GM23338 (cell line): Measurements from ENCODE around the gene COL16A1. TPM values are rescaled to one million over a fixed set of nuclear protein-coding genes. Genes with fewer than 3 reads are reported as not detected.

ENCODE experiments used
- ATAC-seq: fragments of 200-7000 bp; cut with Tn5 transposase; 3 replicates; pipeline ENCODE4 v1.9.1; 2020
- DNase-seq: peaks from one replicate; pipeline ENCODE4 v3.0.0-alpha.2; 2015; ENCODE audit warnings: low spot score
- H2AFZ ChIP-seq: fragments of 200-600 bp; sonication (generic); 2 replicates; pipeline ENCODE4 v1.8.0; 2016; ENCODE audit warnings: antibody characterized with exemption, mild to moderate bottlenecking, moderate library complexity
- H3F3A ChIP-seq: fragments of 200-600 bp; sonication (generic); replicated peaks from 2 replicates; pipeline ENCODE4 v1.8.0; 2017; ENCODE audit warnings: antibody characterized with exemption, mixed run types, low read depth
- H3K27ac ChIP-seq: fragments of 200-600 bp; sonication (generic); 2 replicates; pipeline ENCODE4 v1.6.1; 2016; ENCODE audit warnings: low read depth
- H3K27me3 ChIP-seq: fragments of 200-600 bp; sonication (generic); 2 replicates; pipeline ENCODE4 v1.8.0; 2016; ENCODE audit warnings: mild to moderate bottlenecking, mixed run types, moderate library complexity; ENCODE audit not compliant: insufficient read depth
- H3K36me3 ChIP-seq: fragments of 200-600 bp; sonication (generic); 2 replicates; pipeline ENCODE4 v1.8.0; 2016; ENCODE audit warnings: mild to moderate bottlenecking; ENCODE audit not compliant: insufficient read depth
- H3K4me1 ChIP-seq: fragments of 200-600 bp; sonication (generic); 2 replicates; pipeline ENCODE4 v1.8.0; 2016; ENCODE audit warnings: mild to moderate bottlenecking, moderate library complexity; ENCODE audit not compliant: insufficient read depth
- H3K4me2 ChIP-seq: fragments of 200-600 bp; sonication (generic); 2 replicates; pipeline ENCODE4 v1.7.1; 2017; ENCODE audit warnings: mixed run types
- H3K4me3 ChIP-seq: fragments of 200-600 bp; sonication (generic); 2 replicates; pipeline ENCODE4 v1.6.1; 2016; ENCODE audit warnings: mixed run types
- H3K79me2 ChIP-seq: fragments of 200-600 bp; sonication (generic); replicated peaks from 2 replicates; pipeline ENCODE4 v1.8.0; 2017; ENCODE audit warnings: mild to moderate bottlenecking; ENCODE audit not compliant: insufficient read depth
- H3K9me2 ChIP-seq: fragments of 200-600 bp; sonication (generic); 2 replicates; pipeline ENCODE4 v1.8.0; 2017; ENCODE audit not compliant: insufficient read depth
- H4K20me1 ChIP-seq: fragments of 200-600 bp; sonication (generic); replicated peaks from 2 replicates; pipeline ENCODE4 v1.8.0; 2017; ENCODE audit warnings: mild to moderate bottlenecking; ENCODE audit not compliant: insufficient read depth
- H3K27ac Mint-ChIP-seq: 2 replicates; pipeline ENCODE4 v1.8.0; 2020; ENCODE audit warnings: inconsistent platforms, mild to moderate bottlenecking, moderate library complexity, mixed read lengths
- H3K27me3 Mint-ChIP-seq: 3 replicates; pipeline ENCODE4 v1.8.0; 2022; ENCODE audit warnings: low read depth, mild to moderate bottlenecking, moderate library complexity, mixed read lengths, inconsistent platforms; ENCODE audit not compliant: insufficient read depth, poor library complexity
- H3K36me3 Mint-ChIP-seq: 3 replicates; pipeline ENCODE4 v1.8.0; 2021; ENCODE audit warnings: low read depth, mild to moderate bottlenecking, inconsistent platforms, moderate library complexity, mixed read lengths
- H3K4me1 Mint-ChIP-seq: 3 replicates; pipeline ENCODE4 v1.8.0; 2020; ENCODE audit warnings: mild to moderate bottlenecking, inconsistent platforms, mixed read lengths
- H3K4me3 Mint-ChIP-seq: 3 replicates; pipeline ENCODE4 v1.8.0; 2021; ENCODE audit warnings: moderate library complexity, mild to moderate bottlenecking, inconsistent platforms, mixed read lengths
- H3K9me3 Mint-ChIP-seq: 3 replicates; pipeline ENCODE4 v1.8.0; 2020; ENCODE audit warnings: moderate library complexity, mild to moderate bottlenecking, inconsistent platforms, mixed read lengths
- CREB1 ChIP-seq: fragments of 250-450 bp; sonication (Bioruptor Pico); IDR thresholded peaks from 2 replicates; pipeline ENCODE4 v1.5.0; 2020; ENCODE audit warnings: low read depth, mild to moderate bottlenecking, moderate library complexity
- EZH2 ChIP-seq: fragments of 200-600 bp; sonication (generic); IDR thresholded peaks from one replicate; pipeline ENCODE4 v1.8.0; 2017; ENCODE audit warnings: antibody characterized with exemption, mild to moderate bottlenecking, low read depth; ENCODE audit not compliant: unreplicated experiment
- EZH2phosphoT487 ChIP-seq: fragments of 200-600 bp; sonication (generic); IDR thresholded peaks from one replicate; pipeline ENCODE4 v1.8.1; 2018; ENCODE audit warnings: antibody characterized with exemption; ENCODE audit not compliant: unreplicated experiment
- JUNB ChIP-seq: IDR thresholded peaks from one replicate; pipeline ENCODE4 v1.6.1; 2016; ENCODE audit warnings: antibody characterized with exemption; ENCODE audit not compliant: unreplicated experiment
- NANOG ChIP-seq: IDR thresholded peaks from 2 replicates; pipeline ENCODE4 v1.6.1; 2016; ENCODE audit warnings: antibody characterized with exemption, borderline replicate concordance
- POLR2AphosphoS5 ChIP-seq: IDR thresholded peaks from 2 replicates; pipeline ENCODE4 v1.6.1; 2016; ENCODE audit warnings: antibody characterized with exemption, low read depth
- STAT1 ChIP-seq: IDR thresholded peaks from one replicate; pipeline ENCODE4 v1.6.1; 2016; ENCODE audit warnings: antibody characterized with exemption; ENCODE audit not compliant: unreplicated experiment
- polyA plus RNA-seq: library from polyadenylated mRNA; unstranded; fragments of >200 nt; fragmentation: Nextera tagmentation; extraction: Ambion mirVana; gene quantifications from 2 replicates; pipeline ENCODE4 v1.2.1, GENCODE V29; 2016
- total RNA-seq: library from RNA; depleted of rRNA; stranded (reverse); fragments of >200 nt; shearing (Covaris generic); gene quantifications from 2 replicates; pipeline ENCODE4 v1.2.3, GENCODE V29; 2014
- TF ChIP-seq, protein P1 (sequence below): IDR thresholded peaks from 2 replicates; pipeline ENCODE4 v1.6.1; 2016; ENCODE audit warnings: antibody characterized with exemption
- TF ChIP-seq, protein P2 (sequence below), 2 experiments: fragments of 200-600 bp in 1 of 2; sonication (generic) in 1 of 2; conservative IDR thresholded peaks; 2 replicates each; pipeline versions ENCODE4 v1.5.1 to v1.6.1; 2016 to 2017; ENCODE audit warnings: antibody characterized with exemption in 2 of 2, low read depth in 2 of 2, mild to moderate bottlenecking in 2 of 2, moderate library complexity in 1 of 2
- TF ChIP-seq, protein P3 (sequence below): IDR thresholded peaks from one replicate; pipeline ENCODE4 v1.6.1; 2018; ENCODE audit warnings: antibody characterized with exemption; ENCODE audit not compliant: unreplicated experiment

COL16A1 gene
- total and polyA plus RNA-seq, 2 experiments from 2014 or later, result 4.2 to 13.2 TPM

DNA sequence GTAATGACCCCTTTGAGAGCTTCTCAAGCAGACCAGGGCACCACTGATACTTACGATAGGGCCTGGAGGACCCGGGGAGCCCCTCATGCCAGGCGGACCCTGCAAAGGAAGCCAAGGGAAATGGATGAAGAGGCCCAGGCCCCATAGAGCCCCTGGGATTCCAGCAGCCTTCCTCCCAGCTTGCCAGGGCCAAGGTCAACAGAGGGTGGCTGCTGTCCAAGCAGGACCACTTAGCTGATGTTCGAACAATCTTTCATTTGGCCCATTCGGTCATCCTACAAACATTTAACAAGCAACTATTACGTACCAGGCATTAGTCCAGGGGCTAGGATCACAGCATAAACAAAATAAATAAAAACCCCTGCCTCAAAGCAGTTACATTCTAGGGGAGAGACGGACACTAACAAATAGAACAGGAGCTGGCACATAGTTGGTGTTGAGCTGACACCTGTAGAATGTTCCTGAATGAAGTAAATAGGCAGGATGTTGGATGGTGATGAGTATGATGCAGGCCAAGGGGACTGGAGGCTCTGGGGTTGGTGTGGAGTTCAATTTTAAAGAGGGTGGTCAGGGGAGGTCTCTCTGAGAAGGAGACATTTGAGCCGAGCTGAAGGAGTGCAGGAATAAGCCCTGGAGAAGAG lies 32.1 kb downstream of the COL16A1 start:
- peaks cover 12% of the 10 kb centered on the region for H3K27me3 Mint-ChIP-seq

More for the DNA sequence above, 32.1 kb downstream of the COL16A1 start:
- no peaks in the 10 kb centered on the region for H3K79me2 ChIP-seq
- Mint-ChIP-seq H3K9me3 (no peaks in the 10 kb centered on the region), H3K4me3 (no peak overlapping the region), H3K36me3 (no peaks in the 10 kb centered on the region), H3K4me1 (peaks cover 29% of the 10 kb centered on the region), H3K27ac (no peak overlapping the region)
- H3K9me2 ChIP-seq, result no peaks in the 10 kb centered on the region
- no peak overlapping the region for H3K27ac ChIP-seq
- H3F3A ChIP-seq, result no peaks in the 10 kb centered on the region
- no peaks in the 10 kb centered on the region for H4K20me1 ChIP-seq
- peaks cover 14% of the 10 kb centered on the region for H3K4me1 ChIP-seq
- DNase-seq (no peak), ATAC-seq (no peak)
- H3K4me3 ChIP-seq, result no peak overlapping the region
- no peak overlapping the region for H2AFZ ChIP-seq
- H3K27me3 ChIP-seq, result no peaks in the 10 kb centered on the region
- H3K36me3 ChIP-seq, result no peaks in the 10 kb centered on the region
- TF ChIP-seq, protein P1, sequence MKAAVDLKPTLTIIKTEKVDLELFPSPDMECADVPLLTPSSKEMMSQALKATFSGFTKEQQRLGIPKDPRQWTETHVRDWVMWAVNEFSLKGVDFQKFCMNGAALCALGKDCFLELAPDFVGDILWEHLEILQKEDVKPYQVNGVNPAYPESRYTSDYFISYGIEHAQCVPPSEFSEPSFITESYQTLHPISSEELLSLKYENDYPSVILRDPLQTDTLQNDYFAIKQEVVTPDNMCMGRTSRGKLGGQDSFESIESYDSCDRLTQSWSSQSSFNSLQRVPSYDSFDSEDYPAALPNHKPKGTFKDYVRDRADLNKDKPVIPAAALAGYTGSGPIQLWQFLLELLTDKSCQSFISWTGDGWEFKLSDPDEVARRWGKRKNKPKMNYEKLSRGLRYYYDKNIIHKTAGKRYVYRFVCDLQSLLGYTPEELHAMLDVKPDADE, result no peak
- TF ChIP-seq, protein P2, sequence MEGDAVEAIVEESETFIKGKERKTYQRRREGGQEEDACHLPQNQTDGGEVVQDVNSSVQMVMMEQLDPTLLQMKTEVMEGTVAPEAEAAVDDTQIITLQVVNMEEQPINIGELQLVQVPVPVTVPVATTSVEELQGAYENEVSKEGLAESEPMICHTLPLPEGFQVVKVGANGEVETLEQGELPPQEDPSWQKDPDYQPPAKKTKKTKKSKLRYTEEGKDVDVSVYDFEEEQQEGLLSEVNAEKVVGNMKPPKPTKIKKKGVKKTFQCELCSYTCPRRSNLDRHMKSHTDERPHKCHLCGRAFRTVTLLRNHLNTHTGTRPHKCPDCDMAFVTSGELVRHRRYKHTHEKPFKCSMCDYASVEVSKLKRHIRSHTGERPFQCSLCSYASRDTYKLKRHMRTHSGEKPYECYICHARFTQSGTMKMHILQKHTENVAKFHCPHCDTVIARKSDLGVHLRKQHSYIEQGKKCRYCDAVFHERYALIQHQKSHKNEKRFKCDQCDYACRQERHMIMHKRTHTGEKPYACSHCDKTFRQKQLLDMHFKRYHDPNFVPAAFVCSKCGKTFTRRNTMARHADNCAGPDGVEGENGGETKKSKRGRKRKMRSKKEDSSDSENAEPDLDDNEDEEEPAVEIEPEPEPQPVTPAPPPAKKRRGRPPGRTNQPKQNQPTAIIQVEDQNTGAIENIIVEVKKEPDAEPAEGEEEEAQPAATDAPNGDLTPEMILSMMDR (conservative IDR thresholded peaks at IDR 0.05; ENCODE audit: low read depth in 2 of 2), result no peak
- TF ChIP-seq JUNB, result no peak
- TF ChIP-seq STAT1, result no peak
- no peak for TF ChIP-seq EZH2
- TF ChIP-seq NANOG, result no peak
- TF ChIP-seq EZH2phosphoT487, result no peak
- no peak for TF ChIP-seq CREB1 (CRISPR knock-in tag)
- no peak for TF ChIP-seq POLR2AphosphoS5
- TF ChIP-seq, protein P3, sequence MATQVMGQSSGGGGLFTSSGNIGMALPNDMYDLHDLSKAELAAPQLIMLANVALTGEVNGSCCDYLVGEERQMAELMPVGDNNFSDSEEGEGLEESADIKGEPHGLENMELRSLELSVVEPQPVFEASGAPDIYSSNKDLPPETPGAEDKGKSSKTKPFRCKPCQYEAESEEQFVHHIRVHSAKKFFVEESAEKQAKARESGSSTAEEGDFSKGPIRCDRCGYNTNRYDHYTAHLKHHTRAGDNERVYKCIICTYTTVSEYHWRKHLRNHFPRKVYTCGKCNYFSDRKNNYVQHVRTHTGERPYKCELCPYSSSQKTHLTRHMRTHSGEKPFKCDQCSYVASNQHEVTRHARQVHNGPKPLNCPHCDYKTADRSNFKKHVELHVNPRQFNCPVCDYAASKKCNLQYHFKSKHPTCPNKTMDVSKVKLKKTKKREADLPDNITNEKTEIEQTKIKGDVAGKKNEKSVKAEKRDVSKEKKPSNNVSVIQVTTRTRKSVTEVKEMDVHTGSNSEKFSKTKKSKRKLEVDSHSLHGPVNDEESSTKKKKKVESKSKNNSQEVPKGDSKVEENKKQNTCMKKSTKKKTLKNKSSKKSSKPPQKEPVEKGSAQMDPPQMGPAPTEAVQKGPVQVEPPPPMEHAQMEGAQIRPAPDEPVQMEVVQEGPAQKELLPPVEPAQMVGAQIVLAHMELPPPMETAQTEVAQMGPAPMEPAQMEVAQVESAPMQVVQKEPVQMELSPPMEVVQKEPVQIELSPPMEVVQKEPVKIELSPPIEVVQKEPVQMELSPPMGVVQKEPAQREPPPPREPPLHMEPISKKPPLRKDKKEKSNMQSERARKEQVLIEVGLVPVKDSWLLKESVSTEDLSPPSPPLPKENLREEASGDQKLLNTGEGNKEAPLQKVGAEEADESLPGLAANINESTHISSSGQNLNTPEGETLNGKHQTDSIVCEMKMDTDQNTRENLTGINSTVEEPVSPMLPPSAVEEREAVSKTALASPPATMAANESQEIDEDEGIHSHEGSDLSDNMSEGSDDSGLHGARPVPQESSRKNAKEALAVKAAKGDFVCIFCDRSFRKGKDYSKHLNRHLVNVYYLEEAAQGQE, result no peak
- H3K4me2 ChIP-seq, result no peak overlapping the region
